ENCODE results near the gene SPTB.

GRCh38 chr14:64807551-64807950, 72.2 kb downstream of the SPTB start:
- TF ChIP-seq CTCF (IDR thresholded peaks at IDR 0.05 in 4 of 5, conservative IDR thresholded peaks at IDR 0.05 in 1 of 5) (no peak), POLR2A (IDR thresholded peaks at IDR 0.05) (no peak)
